Measurements from ENCODE around the gene PSMC3IP.

DNA sequence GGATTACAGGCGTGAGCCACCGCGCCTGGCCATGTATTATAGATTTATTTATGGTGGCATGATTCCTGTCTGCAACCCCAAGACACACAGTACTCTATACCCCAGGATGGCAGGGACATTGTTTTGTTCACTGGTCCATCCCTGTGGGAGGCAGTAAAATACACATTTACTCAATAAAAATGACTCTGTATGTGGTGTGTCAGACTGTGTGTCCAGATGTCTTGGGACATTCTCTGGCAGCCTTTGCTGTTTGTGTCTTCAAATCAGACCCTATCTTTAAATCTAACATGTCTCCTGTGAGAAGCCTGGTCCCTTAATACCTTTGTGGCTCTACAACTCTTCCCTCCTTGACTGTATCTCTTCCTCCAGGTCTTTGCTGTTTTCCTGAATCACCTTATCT is 17.3 kb downstream of the PSMC3IP start:
- no peak for TF ChIP-seq EP300 (IDR thresholded peaks at IDR 0.05)
- TF ChIP-seq, protein P1, sequence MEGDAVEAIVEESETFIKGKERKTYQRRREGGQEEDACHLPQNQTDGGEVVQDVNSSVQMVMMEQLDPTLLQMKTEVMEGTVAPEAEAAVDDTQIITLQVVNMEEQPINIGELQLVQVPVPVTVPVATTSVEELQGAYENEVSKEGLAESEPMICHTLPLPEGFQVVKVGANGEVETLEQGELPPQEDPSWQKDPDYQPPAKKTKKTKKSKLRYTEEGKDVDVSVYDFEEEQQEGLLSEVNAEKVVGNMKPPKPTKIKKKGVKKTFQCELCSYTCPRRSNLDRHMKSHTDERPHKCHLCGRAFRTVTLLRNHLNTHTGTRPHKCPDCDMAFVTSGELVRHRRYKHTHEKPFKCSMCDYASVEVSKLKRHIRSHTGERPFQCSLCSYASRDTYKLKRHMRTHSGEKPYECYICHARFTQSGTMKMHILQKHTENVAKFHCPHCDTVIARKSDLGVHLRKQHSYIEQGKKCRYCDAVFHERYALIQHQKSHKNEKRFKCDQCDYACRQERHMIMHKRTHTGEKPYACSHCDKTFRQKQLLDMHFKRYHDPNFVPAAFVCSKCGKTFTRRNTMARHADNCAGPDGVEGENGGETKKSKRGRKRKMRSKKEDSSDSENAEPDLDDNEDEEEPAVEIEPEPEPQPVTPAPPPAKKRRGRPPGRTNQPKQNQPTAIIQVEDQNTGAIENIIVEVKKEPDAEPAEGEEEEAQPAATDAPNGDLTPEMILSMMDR (IDR thresholded peaks at IDR 0.05), result no peak
- no peak for TF ChIP-seq POLR2A (IDR thresholded peaks at IDR 0.05)

All from suprapubic skin (tissue), 3 donors.